ENCODE data around the gene PPP1R37. TPM values are rescaled to one million over a fixed set of nuclear protein-coding genes. Genes with fewer than 3 reads are reported as not detected.

The PPP1R37 gene
- total and polyA plus RNA-seq, 2 donors (not counting 3 experiments of a cell fraction or from before 2014, with no cell fraction given), result 16.2 to 27.1 TPM

- Histone ChIP-seq H3K36me3 (ENCODE audit: control insufficient read depth in 2 of 2, extremely low read depth in 1 of 2, insufficient read depth in 2 of 2, low read length in 2 of 2) (no peaks in the 10 kb centered on the region), H3K9ac (replicated peaks; ENCODE audit: extremely low read depth, insufficient read depth, low read length) (no peak overlapping the region), H3K27me3 (ENCODE audit: control insufficient read depth in 2 of 2, insufficient read depth in 2 of 2, low read length in 2 of 2) (peaks cover 6 to 15% of the 10 kb centered on the region in 2 experiments), H3K27ac (ENCODE audit: insufficient read depth, low read depth, low read length) (no peak overlapping the region), H3K9me1 (replicated peaks; ENCODE audit: control insufficient read depth, extremely low read depth, insufficient read depth, low read length) (no peaks in the 10 kb centered on the region), H3K4me1 (ENCODE audit: control insufficient read depth, extremely low read depth, insufficient read depth, low read length) (peaks cover 18% of the 10 kb centered on the region), H3K79me2 (ENCODE audit: control insufficient read depth, insufficient read depth, low read length) (no peaks in the 10 kb centered on the region), H3K4me2 (ENCODE audit: insufficient read depth, low read length) (no peak overlapping the region), H3K9me3 (replicated peaks; ENCODE audit: control insufficient read depth, insufficient read depth, low read length) (no peaks in the 10 kb centered on the region), H2AFZ (ENCODE audit: low read depth, low read length) (peak overlapping the region; percentile 67), H4K20me1 (replicated peaks; ENCODE audit: control insufficient read depth, extremely low read depth, insufficient read depth, low read length) (no peaks in the 10 kb centered on the region), H3K4me3 (replicated peaks in 1 of 3; ENCODE audit: insufficient read depth in 1 of 3, low read depth in 1 of 3, low read length in 3 of 3) (peak overlapping the region in 1 of 3 experiments; percentile 3)
- CTCF ChIA-PET, result interaction anchor here (0.8 to 1.6 kb wide), 4 partner anchors 10 to 26 kb away, joined by 3 to 5 read pairs (median 4); partner anchors contain the start of gene BLOC1S3
- intact Hi-C loops (cut with micrococcal nuclease) (no loop called here), dilution Hi-C loops (cut with MboI; ENCODE audit: extremely low pct_ligation_motif_present, low sequenced_read_pairs) (no loop called here)
- no peak for FAIRE-seq
- DNase-seq (ENCODE audit: low read depth, low spot score), result peak; percentile 48
- POLR2A ChIA-PET, result interaction anchor here (0.5 kb wide), 1 partner anchor 108 kb away, joined by 3 read pairs; no protein-coding TSS in a partner anchor
- TF ChIP-seq EZH2 (IDR thresholded peaks at IDR 0.05; ENCODE audit: borderline replicate concordance, low read depth, low read length, severe bottlenecking) (peak; percentile 15), GATA2 (IDR thresholded peaks at IDR 0.05; ENCODE audit: insufficient read depth, insufficient read length, low read depth, low read length) (no peak), CTCF (IDR thresholded peaks at IDR 0.05; ENCODE audit: extremely low read depth in 1 of 2, insufficient read depth in 1 of 2, low read depth in 1 of 2, low read length in 2 of 2) (peak in 1 of 2 donors; percentile 34), MYC (IDR thresholded peaks at IDR 0.05; ENCODE audit: low read depth, low read length) (no peak)
- TF ChIP-seq, protein P1, sequence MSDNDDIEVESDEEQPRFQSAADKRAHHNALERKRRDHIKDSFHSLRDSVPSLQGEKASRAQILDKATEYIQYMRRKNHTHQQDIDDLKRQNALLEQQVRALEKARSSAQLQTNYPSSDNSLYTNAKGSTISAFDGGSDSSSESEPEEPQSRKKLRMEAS (IDR thresholded peaks at IDR 0.05; ENCODE audit: insufficient read depth, insufficient read length), result peak; percentile 73
- no TSS peak for BruUV-seq (replicated peaks)
These were observed 59.7 kb downstream of the PPP1R37 start for GRCh38 chr19:45152504-45153338.

Measured in endothelial cell of umbilical vein (primary cell).